ENCODE measurements around the gene RNF149. TPM values are rescaled to one million over a fixed set of nuclear protein-coding genes. Genes with fewer than 3 reads are reported as not detected.

Gene RNF149
- total and polyA plus RNA-seq, 12 donors: 31.5 to 98.4 (median 51.7) TPM

- Histone ChIP-seq H3K27ac (peak overlapping the region in 1 of 5 donors; percentile 29), H3K9me3 (replicated peaks in 1 of 3) (no peaks in the 10 kb centered on the region), H3K4me1 (replicated peaks in 1 of 2) (no peaks in the 10 kb centered on the region), H3K4me3 (no peak overlapping the region), H3K27me3 (no peaks in the 10 kb centered on the region), H3K36me3 (replicated peaks in 1 of 2) (no peaks in the 10 kb centered on the region)
- no peak for TF ChIP-seq CTCF (IDR thresholded peaks at IDR 0.05)
- TF ChIP-seq POLR2A (IDR thresholded peaks at IDR 0.05): no peak
- DNase-seq: no peak
- 82 to 98% (median 92%) methylated on average over 1 of the region's 1 CpG for WGBS, 4 donors
- intact Hi-C loops (cut with DNase I): loop anchor here in 1 of 2 donors (5.0 to 10.0 kb wide), 2 partner anchors 47 to 495 kb away; partner anchors contain the start of gene CREG2
Observed at GRCh38 chr2:101340141-101340551, 31.6 kb upstream of the RNF149 start.

GRCh38 chr2:101339266-101339880, 30.9 kb upstream of the RNF149 start:
- no peak for TF ChIP-seq CTCF (IDR thresholded peaks at IDR 0.05)
- TF ChIP-seq POLR2A (IDR thresholded peaks at IDR 0.05): no peak
- Histone ChIP-seq H3K27ac (no peak overlapping the region), H3K36me3 (replicated peaks in 1 of 2) (no peaks in the 10 kb centered on the region), H3K4me1 (replicated peaks in 1 of 2) (no peaks in the 10 kb centered on the region), H3K4me3 (no peak overlapping the region), H3K9me3 (replicated peaks in 1 of 3) (no peaks in the 10 kb centered on the region), H3K27me3 (no peaks in the 10 kb centered on the region)
- intact Hi-C loops (cut with DNase I): no loop called here
- WGBS, 4 donors: 80 to 91% (median 89%) methylated on average over 4 of the region's 4 CpGs
- no peak for DNase-seq

- DNase-seq: no peak
- no peak for TF ChIP-seq POLR2A (IDR thresholded peaks at IDR 0.05)
- no peak overlapping the region for H3K27ac ChIP-seq
- no peak overlapping the region for H3K4me3 ChIP-seq
- WGBS, 4 donors: 23 to 38% (median 33%) methylated on average over 2 of the region's 2 CpGs
- no peaks in the 10 kb centered on the region for H3K36me3 ChIP-seq (replicated peaks in 1 of 2)
- no peaks in the 10 kb centered on the region for H3K4me1 ChIP-seq (replicated peaks in 1 of 2)
- no peaks in the 10 kb centered on the region for H3K27me3 ChIP-seq
- intact Hi-C loops (cut with DNase I): no loop called here
- no peaks in the 10 kb centered on the region for H3K9me3 ChIP-seq (replicated peaks in 1 of 3)
Observed at GRCh38 chr2:101337877-101338276, 29.4 kb upstream of the RNF149 start.

GRCh38 chr2:101332885-101333766, 24.6 kb upstream of the RNF149 start:
- intact Hi-C loops (cut with DNase I): no loop called here
- DNase-seq: no peak
- Histone ChIP-seq H3K27ac (no peak overlapping the region), H3K4me3 (no peak overlapping the region), H3K9me3 (replicated peaks in 1 of 3) (no peaks in the 10 kb centered on the region), H3K27me3 (no peaks in the 10 kb centered on the region), H3K4me1 (replicated peaks in 1 of 2) (peaks cover 0 to 11% of the 10 kb centered on the region in 2 donors), H3K36me3 (replicated peaks in 1 of 2) (no peaks in the 10 kb centered on the region)
- TF ChIP-seq POLR2A (IDR thresholded peaks at IDR 0.05) (no peak), CTCF (IDR thresholded peaks at IDR 0.05) (no peak)
- 73 to 85% (median 75%) methylated on average over 4 to 5 of the region's 5 CpGs for WGBS, 4 donors

All from adrenal gland (tissue), 12 donors.